22Rv1 (cell line): ENCODE measurements around the gene FAM227B.
"Not testable (repeated sequence)": the region's sequence is repeated elsewhere in the genome, so short reads cannot be mapped to it uniquely, and the experiment has no call there.

Experiments used
- H3K27ac ChIP-seq: fragments of 450-650 bp; 2 replicates; pipeline ENCODE4 v1.5.1; 2017
- ZFX ChIP-seq: fragments of 450-650 bp; IDR thresholded peaks from 2 replicates; pipeline ENCODE4 v1.6.1; 2017; ENCODE audit warnings: antibody characterized with exemption, borderline replicate concordance
- TF ChIP-seq, protein P1 (sequence below): fragments of 450-650 bp; IDR thresholded peaks from 2 replicates; pipeline ENCODE4 v1.5.1; 2017; ENCODE audit warnings: mild to moderate bottlenecking

Gene FAM227B

DNA sequence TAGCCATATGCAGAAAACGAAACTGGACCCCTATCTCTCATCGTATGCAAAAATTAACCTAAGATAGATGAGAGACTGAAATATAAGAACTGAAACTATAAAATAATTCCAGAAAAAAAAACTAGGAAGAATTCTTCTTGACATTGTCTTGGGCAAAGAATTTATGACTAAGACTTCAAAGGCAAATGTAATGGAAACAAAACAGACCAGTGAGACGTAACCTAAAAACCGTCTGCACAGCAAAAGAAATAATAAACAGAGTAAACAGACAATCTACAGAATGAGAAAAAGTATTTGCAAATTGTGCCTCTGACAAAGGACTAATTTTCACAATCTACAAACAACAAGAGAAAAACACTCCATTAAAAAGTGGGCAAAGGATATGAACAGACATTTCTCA lies 92.3 kb downstream of the FAM227B start:
- TF ChIP-seq, protein P1, sequence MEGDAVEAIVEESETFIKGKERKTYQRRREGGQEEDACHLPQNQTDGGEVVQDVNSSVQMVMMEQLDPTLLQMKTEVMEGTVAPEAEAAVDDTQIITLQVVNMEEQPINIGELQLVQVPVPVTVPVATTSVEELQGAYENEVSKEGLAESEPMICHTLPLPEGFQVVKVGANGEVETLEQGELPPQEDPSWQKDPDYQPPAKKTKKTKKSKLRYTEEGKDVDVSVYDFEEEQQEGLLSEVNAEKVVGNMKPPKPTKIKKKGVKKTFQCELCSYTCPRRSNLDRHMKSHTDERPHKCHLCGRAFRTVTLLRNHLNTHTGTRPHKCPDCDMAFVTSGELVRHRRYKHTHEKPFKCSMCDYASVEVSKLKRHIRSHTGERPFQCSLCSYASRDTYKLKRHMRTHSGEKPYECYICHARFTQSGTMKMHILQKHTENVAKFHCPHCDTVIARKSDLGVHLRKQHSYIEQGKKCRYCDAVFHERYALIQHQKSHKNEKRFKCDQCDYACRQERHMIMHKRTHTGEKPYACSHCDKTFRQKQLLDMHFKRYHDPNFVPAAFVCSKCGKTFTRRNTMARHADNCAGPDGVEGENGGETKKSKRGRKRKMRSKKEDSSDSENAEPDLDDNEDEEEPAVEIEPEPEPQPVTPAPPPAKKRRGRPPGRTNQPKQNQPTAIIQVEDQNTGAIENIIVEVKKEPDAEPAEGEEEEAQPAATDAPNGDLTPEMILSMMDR = no peak
- TF ChIP-seq ZFX = no peak
- no peak overlapping the region for H3K27ac ChIP-seq

DNA sequence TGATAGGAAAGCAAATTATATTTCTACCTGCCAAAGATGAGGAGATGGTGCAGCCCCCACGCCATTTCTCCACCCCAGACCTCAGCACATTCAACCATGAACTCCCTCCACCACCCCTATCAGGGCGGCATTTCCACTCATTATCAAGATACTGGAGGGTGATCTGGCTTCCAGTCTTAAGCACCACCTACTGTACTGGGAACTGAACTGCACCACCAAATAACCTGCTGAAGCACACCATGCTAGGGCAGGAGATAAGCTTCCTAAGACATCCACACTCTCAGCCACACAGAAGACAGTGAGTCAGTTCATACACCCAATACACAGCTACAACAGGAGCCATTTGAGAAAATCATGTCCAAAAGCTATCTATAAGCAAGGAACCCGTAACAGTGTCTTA lies 98.8 kb downstream of the FAM227B start:
- TF ChIP-seq ZFX = no peak
- TF ChIP-seq, protein P1 = peak; percentile 56
- H3K27ac ChIP-seq = no peak overlapping the region

DNA sequence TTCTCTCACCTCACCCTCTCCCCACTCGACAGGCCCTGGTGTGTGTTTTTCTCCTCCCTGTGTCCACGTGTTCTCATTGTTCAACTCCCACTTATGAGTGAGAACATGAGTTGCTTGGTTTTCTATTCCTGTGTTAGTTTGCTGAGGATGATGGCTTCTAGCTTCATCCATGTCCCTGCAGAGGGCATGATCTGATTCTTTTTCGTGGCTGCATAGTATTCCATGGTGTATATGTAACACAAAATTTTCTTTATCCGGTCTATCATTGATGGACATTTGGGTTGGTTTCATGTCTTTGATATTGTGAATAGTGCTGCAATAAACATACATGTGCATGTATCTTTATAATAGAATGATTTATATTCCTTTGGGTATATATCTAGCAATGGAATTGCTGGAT lies 107.9 kb downstream of the FAM227B start:
- H3K27ac ChIP-seq = not testable (repeated sequence)

DNA sequence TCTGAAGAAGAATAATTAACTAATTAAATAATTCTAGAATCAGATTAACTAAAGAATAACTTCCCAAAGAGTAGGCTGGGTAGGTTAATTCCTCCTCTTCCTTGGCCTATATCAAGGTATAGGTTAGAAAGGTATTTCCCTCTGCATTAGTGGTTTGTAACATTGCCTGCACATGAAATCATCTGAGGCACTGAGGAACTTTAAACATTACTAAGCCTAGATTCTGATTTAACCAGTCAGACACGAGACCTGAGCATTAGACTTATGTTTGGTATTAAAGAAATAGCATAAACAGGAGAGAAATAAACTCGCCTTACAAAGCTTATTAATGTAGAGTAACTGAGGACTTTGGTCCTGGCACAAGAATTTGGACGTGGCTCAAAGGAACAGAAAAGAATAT lies 113.4 kb downstream of the FAM227B start:
- TF ChIP-seq, protein P1 = no peak
- TF ChIP-seq ZFX = no peak
- no peak overlapping the region for H3K27ac ChIP-seq

DNA sequence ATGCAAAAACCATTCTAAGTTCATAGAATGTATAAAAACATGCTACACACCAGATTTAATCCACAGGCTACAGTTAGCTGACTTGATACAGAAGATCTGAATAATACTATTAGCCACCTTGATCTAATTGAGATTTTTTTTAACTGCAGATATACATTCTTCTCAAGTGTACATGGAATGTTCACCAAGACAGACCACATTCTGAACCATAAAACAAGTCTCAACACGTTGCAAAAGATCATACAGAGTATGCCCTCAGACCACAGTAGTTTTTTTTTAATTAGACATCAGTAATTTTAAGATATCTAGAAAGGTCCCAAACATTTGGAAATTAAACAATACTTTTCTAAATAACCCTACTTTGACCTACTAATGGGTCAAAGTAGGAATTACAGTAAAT lies 114.3 kb downstream of the FAM227B start:
- H3K27ac ChIP-seq = no peak overlapping the region
- TF ChIP-seq, protein P1 = no peak
- no peak for TF ChIP-seq ZFX

DNA sequence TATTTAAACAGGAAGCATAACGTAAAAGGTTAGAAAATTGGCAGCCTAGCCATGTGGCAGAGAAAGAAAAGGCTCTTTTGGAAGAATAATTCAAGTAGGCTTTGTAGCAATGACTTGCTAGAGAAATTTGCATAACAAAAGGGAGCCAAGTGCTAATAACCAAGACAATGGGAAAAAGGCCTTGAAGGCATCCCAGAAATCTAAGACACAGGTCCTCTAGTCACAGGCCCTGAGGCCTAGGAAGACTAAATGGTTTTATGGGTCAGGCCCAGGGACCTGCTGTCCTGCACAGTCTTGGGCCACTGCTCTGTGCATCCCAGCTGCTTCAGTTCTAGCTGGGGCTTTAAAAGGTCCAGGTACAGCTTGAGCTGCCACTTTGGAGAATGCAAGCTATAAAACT lies 119.0 kb downstream of the FAM227B start:
- H3K27ac ChIP-seq = no peak overlapping the region
- TF ChIP-seq, protein P1 = no peak
- no peak for TF ChIP-seq ZFX

DNA sequence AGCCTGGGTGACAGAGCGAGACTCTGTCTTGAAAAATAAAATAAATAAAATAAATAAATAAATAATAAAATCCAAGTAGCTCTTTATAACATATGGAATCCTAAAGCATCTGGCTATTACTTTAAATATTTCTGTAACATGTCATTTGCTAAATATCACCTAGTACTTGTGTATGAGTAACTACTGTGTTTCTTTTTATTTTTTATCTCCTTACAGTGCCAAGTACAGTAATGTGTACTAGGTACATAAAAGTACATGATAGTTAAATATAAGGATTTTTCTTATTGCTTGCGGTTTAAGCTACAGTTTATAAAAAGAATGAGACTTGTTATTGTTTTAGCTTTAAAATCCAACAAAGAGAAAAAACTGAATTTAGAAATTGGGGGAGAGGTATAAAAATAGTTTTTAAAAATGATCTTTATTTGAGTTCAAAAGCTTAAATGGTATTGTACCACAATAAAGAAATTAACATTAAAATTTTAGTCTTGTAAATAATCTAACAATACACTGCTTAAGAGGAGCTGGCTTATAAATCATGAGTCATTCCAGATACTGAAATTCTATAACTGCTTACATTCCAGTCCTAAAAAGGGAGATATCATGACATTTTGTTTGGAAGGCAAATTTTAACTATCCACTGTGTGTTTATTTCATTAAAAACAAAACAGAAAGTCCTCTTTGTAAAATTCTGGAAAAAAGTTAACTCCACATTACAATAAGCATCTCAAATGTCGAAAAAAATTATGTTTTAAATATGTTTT lies 124.4 kb downstream of the FAM227B start:
- H3K27ac ChIP-seq = no peak overlapping the region
- TF ChIP-seq, protein P1 = no peak
- TF ChIP-seq ZFX = no peak

DNA sequence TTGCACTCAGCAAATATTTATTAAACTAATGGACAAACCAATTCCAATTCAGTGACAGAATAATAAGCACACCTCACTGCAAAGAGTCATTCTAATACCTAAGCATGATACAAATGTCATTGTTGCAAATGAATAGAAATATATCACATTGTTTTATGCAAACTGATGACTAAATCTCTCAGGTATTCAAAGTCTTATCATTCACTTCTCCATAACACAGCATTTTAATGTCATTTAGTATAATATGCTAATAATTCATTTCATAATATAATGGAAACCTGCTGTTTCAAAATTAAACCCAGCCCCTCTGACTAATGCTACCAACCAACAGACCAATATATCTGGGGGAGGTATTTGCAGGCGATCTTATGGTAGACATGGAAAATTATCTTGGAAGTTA lies 125.8 kb downstream of the FAM227B start:
- TF ChIP-seq, protein P1 = no peak
- no peak for TF ChIP-seq ZFX
- H3K27ac ChIP-seq = no peak overlapping the region
